Breast epithelium (tissue), 3 donors: ENCODE results near the gene RPL28.

Experiments
- CTCF ChIP-seq, 3 donors: fragments of 450-650 bp; IDR thresholded peaks; one replicate each; pipeline ENCODE4 v1.5.1; 2016 to 2017; ENCODE audit warnings: antibody characterized with exemption in 3 of 3, mild to moderate bottlenecking in 3 of 3, moderate library complexity in 3 of 3
- POLR2A ChIP-seq: fragments of 450-650 bp; IDR thresholded peaks from one replicate; pipeline ENCODE4 v1.6.1; 2016; ENCODE audit warnings: antibody characterized with exemption, mild to moderate bottlenecking, moderate library complexity
- POLR2AphosphoS5 ChIP-seq, 3 donors: sonication (generic); formaldehyde crosslinking; IDR thresholded peaks; one replicate each; pipeline ENCODE4 v1.6.1; 2017; ENCODE audit warnings: antibody characterized with exemption in 3 of 3

- TF ChIP-seq POLR2AphosphoS5 (IDR thresholded peaks at IDR 0.05) (no peak), CTCF (IDR thresholded peaks at IDR 0.05) (no peak), POLR2A (no peak)
Observed at GRCh38 chr19:55433292-55433691, 47.6 kb downstream of the RPL28 start.
